IMR-90 (cell line): ENCODE measurements around the gene BPTF. TPM values are rescaled to one million over a fixed set of nuclear protein-coding genes. Genes with fewer than 3 reads are reported as not detected.

ENCODE experiments used
- CHD1 ChIP-seq: IDR thresholded peaks from 2 replicates; pipeline ENCODE4 v1.6.1; 2012; ENCODE audit warnings: low read depth, low read length, improper control_type of control experiment
- NFE2L2 ChIP-seq: fragments of 150-350 bp; IDR thresholded peaks from 2 replicates; pipeline ENCODE4 v1.6.1; 2016; ENCODE audit warnings: low read depth, mild to moderate bottlenecking, low read length
- RCOR1 ChIP-seq: IDR thresholded peaks from 2 replicates; pipeline ENCODE4 v1.6.1; 2012; ENCODE audit warnings: mild to moderate bottlenecking, low read length, improper control_type of control experiment; ENCODE audit not compliant: insufficient replicate concordance
- polyA plus RNA-seq, 3 experiments: library from polyadenylated mRNA; depleted of rRNA; stranded (reverse); fragments of >200 nt; gene quantifications; 2 replicates each; pipeline ENCODE4 v1.2.3, GENCODE V29; 2012; ENCODE audit warnings: low replicate concordance in 1 of 3
- total RNA-seq: library from RNA; depleted of rRNA; stranded (reverse); fragments of >200 nt; gene quantifications from 2 replicates; pipeline ENCODE4 v1.2.3, GENCODE V29; 2012
- TF ChIP-seq, protein P1 (sequence below): fragments of 150-350 bp; IDR thresholded peaks from 2 replicates; pipeline ENCODE4 v1.6.1; 2017; ENCODE audit warnings: mild to moderate bottlenecking, antibody characterized with exemption, low read length, low read depth

BPTF gene
- total and polyA plus RNA-seq, 2 of the 4 experiments (the other 2 are of a cell fraction), result 32.3 to 35.7 TPM

DNA sequence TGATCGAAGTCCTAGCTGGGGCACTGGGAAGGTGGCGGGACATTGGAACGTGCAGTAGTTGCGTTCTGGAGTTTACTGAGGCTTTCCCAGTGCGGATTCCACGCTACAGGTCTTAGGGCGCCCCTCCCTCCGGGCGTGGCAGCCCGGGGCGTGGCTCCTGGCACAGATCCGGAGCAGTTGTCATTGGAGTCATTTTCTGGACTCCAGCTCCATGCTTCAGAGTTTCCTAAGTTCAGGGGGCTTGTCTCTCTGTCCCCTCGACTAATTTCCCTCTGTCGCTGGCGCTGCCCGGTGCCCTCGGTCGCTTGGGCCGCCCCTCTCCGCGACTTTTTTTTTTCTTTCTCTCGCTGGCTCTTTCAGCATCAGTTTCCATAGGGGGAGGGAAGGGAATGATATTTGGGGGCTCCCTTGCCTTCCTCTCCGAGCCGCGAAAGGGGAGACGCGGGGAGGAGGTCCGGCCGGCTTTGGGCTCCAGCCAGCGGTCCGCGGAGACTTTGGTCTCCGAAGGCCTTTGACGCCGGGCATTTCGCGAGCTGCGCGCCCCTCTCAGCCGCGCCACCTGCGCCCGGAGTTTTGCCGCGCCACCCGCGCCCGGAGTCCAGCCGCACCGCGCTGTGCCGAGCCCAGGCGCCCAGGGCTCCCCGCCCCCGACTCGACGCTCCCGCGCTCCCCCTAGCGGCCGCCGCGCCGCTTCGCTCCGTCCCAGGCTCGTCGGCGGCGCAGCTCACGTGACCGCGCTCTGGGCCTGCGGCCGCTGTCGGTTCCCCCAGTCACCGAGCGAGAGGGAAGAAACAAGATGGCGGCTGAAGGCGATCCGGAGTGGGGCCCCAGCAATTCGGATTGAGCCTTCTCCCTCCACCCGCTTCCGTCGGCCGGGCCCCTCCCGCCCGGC is at the start of gene BPTF (continued):
- no peak for TF ChIP-seq CHD1
- TF ChIP-seq, protein P1, sequence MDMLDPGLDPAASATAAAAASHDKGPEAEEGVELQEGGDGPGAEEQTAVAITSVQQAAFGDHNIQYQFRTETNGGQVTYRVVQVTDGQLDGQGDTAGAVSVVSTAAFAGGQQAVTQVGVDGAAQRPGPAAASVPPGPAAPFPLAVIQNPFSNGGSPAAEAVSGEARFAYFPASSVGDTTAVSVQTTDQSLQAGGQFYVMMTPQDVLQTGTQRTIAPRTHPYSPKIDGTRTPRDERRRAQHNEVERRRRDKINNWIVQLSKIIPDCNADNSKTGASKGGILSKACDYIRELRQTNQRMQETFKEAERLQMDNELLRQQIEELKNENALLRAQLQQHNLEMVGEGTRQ, result peak; percentile 98
- no peak for TF ChIP-seq NFE2L2
- no peak for TF ChIP-seq RCOR1
